ENCODE data around the gene MAT2B. TPM values are rescaled to one million over a fixed set of nuclear protein-coding genes. Genes with fewer than 3 reads are reported as not detected.

Gene MAT2B
- total and polyA plus RNA-seq, 9 of the 15 experiments (the other 6 are each of a cell fraction or from before 2014, with no cell fraction given): 32.0 to 57.7 (median 43.6) TPM

DNA sequence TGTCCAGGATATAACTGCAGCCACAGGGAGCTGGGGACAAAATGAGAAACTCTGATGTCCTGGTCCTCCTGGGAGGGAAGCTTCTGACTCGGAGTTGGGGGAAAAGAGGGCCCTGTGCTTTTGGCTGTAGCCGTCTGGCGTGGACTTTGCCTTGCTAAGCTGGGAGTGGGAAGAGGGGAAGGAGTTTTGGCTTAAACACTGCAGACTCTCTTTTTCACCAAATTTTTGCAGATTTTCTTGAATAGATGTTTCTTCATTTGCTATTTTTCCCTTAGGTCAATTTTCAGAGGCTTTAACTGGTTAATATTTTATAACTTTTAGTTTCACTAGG, 15.7 kb upstream of the MAT2B start (continued):
- TF ChIP-seq COPS2 (conservative IDR thresholded peaks at IDR 0.05) (no peak), ZNF431 (CRISPR knock-in tag; IDR thresholded peaks at IDR 0.05) (no peak), DACH1 (IDR thresholded peaks at IDR 0.05; ENCODE audit: partially characterized antibody) (no peak), LCOR (CRISPR knock-in tag; IDR thresholded peaks at IDR 0.05) (no peak), ETS2 (tag; IDR thresholded peaks at IDR 0.05; ENCODE audit: borderline replicate concordance, poor library complexity, severe bottlenecking) (no peak)

DNA sequence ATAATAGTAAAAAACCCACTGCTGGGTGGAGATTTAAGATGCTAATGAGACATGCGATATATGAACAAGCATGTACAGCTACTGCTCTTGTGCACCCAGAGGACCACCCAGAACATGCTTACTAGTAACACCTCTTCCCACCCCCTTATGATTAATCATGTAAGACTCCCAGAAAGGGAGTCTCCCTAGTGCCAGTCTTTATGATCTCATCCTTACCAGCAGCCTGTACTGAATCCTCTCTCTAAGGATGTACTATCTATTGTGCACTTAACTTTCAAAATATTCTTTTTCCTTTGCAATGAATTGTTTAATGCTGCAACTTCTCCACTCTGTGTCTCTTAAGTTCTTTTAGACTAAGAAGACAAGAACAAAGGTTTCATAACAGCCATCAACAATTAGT, 9.1 kb upstream of the MAT2B start:
- Histone ChIP-seq H3K9me3 (replicated peaks; ENCODE audit: control insufficient read depth, insufficient read depth, low read depth, low read length) (no peaks in the 10 kb centered on the region), H3K9me1 (ENCODE audit: control insufficient read depth, insufficient read depth, low read length) (no peaks in the 10 kb centered on the region), H3K9ac (ENCODE audit: insufficient read depth in 1 of 2, low read depth in 2 of 2, low read length in 2 of 2) (no peak overlapping the region), H3K27me3 (ENCODE audit: control insufficient read depth in 2 of 2, insufficient read depth in 2 of 2, low read length in 2 of 2) (no peaks in the 10 kb centered on the region), H3K36me3 (ENCODE audit: control insufficient read depth, insufficient read depth, low read length) (peaks cover 16% of the 10 kb centered on the region; the same call in 2 of the 3 replicates), H3K4me1 (replicated peaks in 1 of 2; ENCODE audit: control insufficient read depth in 2 of 2, insufficient read depth in 2 of 2, low read length in 2 of 2) (no peaks in the 10 kb centered on the region; a peak in 1 of 5 replicates), H4K20me1 (replicated peaks; ENCODE audit: control insufficient read depth, insufficient read depth, low read length) (no peaks in the 10 kb centered on the region), H3K4me2 (ENCODE audit: insufficient read depth, low read length) (no peak overlapping the region), H3K79me2 (ENCODE audit: control insufficient read depth, insufficient read depth, low read length) (no peaks in the 10 kb centered on the region), H2AFZ (ENCODE audit: low read depth, low read length) (no peak overlapping the region), H3K4me3 (no peak overlapping the region), H3K27ac (ENCODE audit: extremely low read depth, low read depth, low read length) (no peak overlapping the region)
- DNase-seq (ENCODE audit: extremely low read depth in 1 of 4, low spot score in 3 of 4): no peak
- ChIA-PET CTCF (ENCODE audit: low intra/inter-chr PET ratio) (no interaction called here), POLR2A (no interaction called here)
- no peak for TF ChIP-seq NCOA6 (IDR thresholded peaks at IDR 0.05)
- TF ChIP-seq ETV1 (tag; conservative IDR thresholded peaks at IDR 0.05; ENCODE audit: low read depth): no peak
- no peak for TF ChIP-seq MEF2D (tag; conservative IDR thresholded peaks at IDR 0.05; ENCODE audit: low read depth)
- TF ChIP-seq ZNF263 (CRISPR knock-in tag; IDR thresholded peaks at IDR 0.05; ENCODE audit: borderline replicate concordance): no peak
- TF ChIP-seq ZNF354B (CRISPR knock-in tag; IDR thresholded peaks at IDR 0.05): no peak
- no peak for TF ChIP-seq GABPB1 (CRISPR knock-in tag; IDR thresholded peaks at IDR 0.05)
- TF ChIP-seq HDAC8 (tag; IDR thresholded peaks at IDR 0.05): no peak
- TF ChIP-seq, protein P1, sequence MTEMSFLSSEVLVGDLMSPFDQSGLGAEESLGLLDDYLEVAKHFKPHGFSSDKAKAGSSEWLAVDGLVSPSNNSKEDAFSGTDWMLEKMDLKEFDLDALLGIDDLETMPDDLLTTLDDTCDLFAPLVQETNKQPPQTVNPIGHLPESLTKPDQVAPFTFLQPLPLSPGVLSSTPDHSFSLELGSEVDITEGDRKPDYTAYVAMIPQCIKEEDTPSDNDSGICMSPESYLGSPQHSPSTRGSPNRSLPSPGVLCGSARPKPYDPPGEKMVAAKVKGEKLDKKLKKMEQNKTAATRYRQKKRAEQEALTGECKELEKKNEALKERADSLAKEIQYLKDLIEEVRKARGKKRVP (CRISPR knock-in tag; IDR thresholded peaks at IDR 0.05): no peak
- TF ChIP-seq POLR3A (IDR thresholded peaks at IDR 0.05; ENCODE audit: borderline replicate concordance, extremely low read depth, insufficient read depth, insufficient read length): no peak
- no peak for TF ChIP-seq KLF10 (CRISPR knock-in tag; IDR thresholded peaks at IDR 0.05)
- no peak for TF ChIP-seq CSDE1 (IDR thresholded peaks at IDR 0.05)
- no peak for TF ChIP-seq ZNF785 (CRISPR knock-in tag; IDR thresholded peaks at IDR 0.05)
- intact Hi-C loops (cut with micrococcal nuclease) (no loop called here), in situ Hi-C loops (cut with MboI) (no loop called here)
- no peak for FAIRE-seq
- no TSS peak for BruUV-seq (replicated peaks)
- 23% methylated on average over 1 of the region's 1 CpG for WGBS (ENCODE audit: insufficient coverage, low coverage, missing lambda C conversion rate)
- no peak for ATAC-seq

Data from K562 (cell line).